DMS79 (cell line): ENCODE data around the gene LRGUK.
A peak's percentile ranks its signal among the peaks of the same experiment; 100 is the strongest.
"Not testable (repeated sequence)": the region's sequence is repeated elsewhere in the genome, so short reads cannot be mapped to it uniquely, and the experiment has no call there.

Experiments
- DNase-seq: peaks from one replicate; lab custom pipeline; 2025; lab: John Stamatoyannopoulos, UW

Gene LRGUK

GRCh38 chr7:134126966-134127848 is at the start of gene LRGUK:
TSS of gene LRGUK (plus strand) at chr7:134127340. CDS start at chr7:134127368, 28 bp downstream.
- DNase-seq, result peak; percentile 83

- DNase-seq, result not testable (repeated sequence)
Observed at GRCh38 chr7:134077560-134077959, 49.6 kb upstream of the LRGUK start.

DNA sequence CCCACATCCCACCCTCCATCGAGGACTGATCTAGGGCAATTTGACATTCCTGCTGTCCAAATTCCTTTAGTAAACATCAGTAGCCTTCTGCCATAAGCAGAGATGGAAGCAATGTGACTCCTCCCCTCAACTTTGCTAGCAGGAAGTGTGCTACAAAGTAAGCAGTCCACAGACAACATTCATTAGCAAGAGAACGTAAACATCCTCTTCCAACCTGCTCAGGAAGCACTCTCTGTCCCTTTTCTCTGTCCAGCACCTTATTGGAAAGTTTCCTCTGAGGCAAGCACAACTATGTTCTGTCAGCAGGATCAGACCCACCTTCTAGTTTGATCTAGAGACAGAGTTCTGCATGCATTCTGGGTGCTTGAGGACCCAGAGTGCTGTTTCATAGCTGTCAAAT is 48.1 kb upstream of the LRGUK start:
- no peak for DNase-seq

DNA sequence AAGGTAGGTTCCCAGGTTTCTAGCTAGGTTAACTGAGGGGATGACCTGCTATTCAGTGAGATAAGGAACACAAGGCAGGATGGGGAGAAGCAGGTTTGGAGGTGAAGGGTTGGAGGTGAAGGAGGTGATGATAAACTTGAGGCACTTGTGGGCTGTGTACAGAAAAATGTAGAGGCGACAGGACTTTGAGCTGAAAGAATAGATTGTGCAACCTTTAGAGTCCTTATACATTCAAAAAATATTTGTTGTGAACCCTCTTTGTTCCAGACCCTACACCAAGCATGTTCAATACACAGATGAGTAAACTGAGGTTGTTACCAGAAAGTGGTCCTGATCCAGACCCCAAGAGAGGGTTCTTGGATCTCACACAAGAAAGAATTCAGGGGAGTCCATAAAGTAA is 45.4 kb upstream of the LRGUK start:
- no peak for DNase-seq

GRCh38 chr7:134083766-134084487 is 43.2 kb upstream of the LRGUK start:
- no peak for DNase-seq

DNA sequence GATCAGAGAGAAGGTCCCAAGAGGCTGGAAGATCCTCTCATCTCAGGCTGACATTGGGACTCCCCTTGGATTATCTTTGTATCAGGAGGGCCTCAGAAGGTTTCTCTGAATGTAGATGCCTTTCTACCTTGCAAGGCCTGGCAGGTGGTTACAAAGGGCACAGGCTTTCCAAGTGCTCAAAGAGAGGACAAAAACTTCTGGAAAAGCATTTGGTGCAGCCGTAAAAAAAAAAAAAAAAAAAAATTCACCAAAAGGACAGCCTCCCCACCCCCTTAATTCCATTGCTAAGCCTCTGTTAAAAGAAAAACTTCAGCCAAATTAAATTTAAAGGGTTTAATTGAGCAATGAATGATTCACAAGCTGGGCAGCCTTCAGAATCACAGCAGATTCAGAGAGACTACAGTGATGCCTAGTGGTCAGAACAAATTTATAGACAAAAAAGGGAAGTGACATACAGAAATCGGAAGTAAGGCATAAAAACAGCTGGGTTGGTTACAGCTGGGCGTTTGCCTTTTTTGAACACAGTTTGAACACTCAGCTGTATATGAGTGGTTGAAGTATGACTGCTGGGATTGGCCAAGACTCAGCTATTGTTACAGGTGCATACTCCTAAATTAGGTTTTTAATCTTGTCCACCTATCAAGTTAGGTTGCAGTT is 42.5 kb upstream of the LRGUK start:
- DNase-seq, result no peak

DNA sequence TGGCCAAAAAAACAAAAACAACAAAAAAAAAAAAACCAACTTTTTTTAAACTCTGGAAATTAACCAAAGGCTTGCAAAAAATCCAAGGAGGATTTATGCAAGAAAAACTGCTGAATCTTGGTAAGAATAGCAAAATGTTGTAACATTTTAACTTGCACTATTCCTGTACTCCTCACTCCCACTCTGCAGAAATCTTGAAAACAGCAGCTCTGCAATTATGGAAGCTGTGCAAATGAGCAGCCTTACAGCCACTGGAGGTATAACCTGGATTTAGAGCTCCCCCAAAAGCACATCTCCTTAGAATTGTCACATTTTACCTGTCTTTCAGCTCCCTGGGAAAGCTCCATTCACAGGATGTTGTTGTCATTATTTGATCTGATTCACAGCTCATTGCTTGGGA is 41.8 kb upstream of the LRGUK start:
- DNase-seq, result no peak

DNA sequence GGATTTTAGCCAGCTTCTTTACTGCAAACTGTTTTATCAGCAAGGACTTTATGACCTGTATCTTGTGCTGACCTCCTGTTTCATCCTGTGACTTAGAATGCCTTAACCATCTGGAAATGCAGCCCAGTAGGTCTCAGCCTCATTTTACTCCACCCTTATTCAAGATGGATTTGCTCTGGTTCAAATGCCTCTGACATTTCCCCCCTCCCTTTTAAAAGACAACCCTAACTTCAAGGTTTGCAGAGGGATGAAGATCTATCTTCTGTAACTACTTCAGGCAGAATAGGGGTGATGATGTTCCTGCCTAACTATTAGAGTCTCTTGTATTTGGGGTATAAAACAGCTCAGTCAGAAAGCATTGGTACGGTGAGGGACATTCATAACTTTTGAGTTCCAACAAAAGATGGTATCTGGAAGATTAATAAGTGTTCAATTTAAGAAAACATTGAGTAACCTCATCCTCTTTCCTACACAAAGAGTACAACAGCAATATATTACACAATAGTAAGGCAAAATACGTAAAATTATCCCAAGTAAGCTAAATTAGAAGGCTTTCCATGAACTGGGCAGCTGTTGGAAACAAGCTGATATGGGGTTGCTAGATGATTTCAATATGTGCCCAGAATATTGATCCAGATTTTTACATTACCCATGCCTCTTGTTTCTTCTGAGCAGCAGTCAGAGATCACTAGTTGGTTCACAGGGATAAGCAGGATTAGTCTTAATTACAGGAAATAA is 40.0 kb upstream of the LRGUK start:
- no peak for DNase-seq

DNA sequence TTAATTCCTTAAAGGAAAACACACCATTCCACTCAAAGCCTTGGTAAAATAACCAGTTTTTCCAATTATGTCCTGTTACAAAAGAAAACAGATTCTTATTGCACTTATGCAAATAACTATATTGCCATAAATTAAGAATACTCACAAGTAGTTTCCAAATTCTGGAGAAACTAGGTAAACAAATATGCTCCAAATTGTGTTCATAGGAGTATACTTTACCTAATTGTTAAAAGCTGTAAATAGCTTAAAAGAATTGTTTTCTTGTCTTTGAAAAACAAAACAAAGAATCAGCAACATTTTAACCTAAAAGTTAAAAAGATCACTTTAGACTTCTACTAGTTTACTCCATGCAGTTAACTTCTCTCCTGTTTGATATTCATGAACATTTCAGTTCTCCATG is 38.9 kb upstream of the LRGUK start:
- DNase-seq, result no peak

GRCh38 chr7:134089446-134089845 is 37.7 kb upstream of the LRGUK start:
- no peak for DNase-seq

DNA sequence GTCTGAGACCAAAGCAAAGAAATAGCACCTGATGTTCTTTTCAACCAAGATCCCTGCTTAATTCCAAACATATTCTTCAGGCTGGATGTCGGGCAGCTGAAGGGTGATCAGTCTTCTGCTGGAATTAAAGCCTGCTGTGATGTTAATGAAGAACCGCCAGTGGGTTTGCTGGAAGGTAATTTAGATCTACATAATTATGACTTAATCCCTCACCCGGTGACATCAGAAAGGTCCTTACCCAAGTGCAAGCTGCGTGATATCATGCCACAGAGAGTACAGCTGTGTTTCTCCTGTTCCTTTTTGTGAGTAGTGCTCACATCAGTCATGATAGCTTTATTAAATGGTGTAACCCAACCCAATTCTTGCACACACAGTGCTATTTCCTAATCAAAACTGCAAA is 29.1 kb upstream of the LRGUK start:
- DNase-seq, result no peak

DNA sequence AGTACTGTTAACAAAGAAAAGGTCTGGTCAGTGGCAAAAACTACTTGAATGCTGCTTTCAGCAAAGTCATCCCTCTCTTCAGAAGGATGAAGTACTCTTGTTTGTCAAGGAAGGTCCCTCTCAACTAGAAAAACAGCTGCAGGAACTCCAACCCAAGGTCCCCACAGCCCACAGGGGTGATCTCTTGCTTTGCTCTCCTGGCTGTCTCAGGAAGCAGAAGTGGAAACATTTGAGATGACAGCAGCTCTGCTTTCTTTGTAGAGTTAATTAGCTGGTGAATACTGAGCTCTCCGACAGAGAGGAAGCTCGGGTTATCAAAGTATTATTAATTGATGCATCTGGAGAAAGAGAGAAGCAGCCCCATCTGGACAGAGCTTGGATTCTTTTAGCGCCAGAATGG is 25.4 kb upstream of the LRGUK start:
- peak; percentile 34 for DNase-seq

GRCh38 chr7:134104166-134104565 is 23.0 kb upstream of the LRGUK start:
- no peak for DNase-seq

DNA sequence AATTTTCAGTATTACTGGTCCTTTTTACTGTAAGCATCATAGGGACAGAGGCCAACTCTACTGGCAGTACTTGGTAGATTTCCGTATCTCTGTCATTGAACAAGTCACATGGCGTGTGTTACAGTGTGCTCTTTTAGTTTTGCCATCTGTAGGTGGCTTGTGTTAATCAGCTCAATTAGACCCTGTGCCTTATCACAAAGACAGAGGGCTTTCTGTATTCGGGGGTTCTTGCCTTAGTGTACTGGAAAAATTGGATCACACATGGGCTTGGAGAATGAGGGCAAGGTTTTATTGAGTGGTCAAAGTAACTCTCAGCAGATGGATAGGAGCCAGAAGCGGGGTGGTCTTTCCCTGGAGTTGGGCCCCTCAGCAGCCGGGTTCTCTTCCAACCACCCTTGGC is 21.3 kb upstream of the LRGUK start:
- no peak for DNase-seq

DNA sequence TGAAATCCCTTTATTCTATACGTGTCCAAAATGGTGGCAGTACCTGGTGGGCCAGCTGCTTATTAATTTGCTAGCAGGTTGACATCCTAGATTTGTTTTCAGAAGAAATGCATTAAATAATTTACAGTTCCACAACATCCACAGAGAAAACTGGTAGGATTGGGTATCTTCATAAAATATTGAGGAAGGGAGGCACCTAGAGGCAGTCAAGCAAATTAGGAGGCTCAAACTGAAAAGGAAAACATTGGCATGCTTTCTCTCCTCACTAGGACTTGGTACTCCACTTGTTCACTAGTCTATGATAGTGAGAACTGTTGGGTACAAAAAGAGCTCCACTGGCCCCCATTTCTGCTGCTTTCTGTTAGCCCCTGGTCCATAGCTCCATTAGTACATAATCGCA is 18.3 kb upstream of the LRGUK start:
- DNase-seq, result no peak

- no peak for DNase-seq
Observed at GRCh38 chr7:134113655-134114054, 13.5 kb upstream of the LRGUK start.

- DNase-seq, result no peak
Observed at GRCh38 chr7:134114992-134115391, 12.1 kb upstream of the LRGUK start.

DNA sequence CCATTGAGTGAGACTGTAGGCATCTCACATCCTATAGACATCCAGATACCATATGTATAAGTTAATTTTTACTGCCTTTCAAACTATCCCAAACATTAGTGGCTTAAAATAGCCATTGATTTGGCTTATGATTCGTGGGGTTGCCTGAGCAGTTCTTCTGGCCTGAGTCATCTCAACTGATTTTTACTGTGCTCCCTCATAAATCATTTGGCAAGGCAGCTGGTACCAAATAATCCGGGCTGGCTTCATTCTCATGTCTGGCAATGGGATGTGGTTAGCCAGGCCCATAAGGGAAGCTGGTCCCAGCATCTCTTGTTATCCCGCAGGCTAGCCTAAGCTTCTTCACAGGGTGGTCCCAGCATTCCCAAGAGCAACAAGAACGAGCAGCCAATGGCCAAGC is 6.7 kb upstream of the LRGUK start:
- DNase-seq, result no peak

DNA sequence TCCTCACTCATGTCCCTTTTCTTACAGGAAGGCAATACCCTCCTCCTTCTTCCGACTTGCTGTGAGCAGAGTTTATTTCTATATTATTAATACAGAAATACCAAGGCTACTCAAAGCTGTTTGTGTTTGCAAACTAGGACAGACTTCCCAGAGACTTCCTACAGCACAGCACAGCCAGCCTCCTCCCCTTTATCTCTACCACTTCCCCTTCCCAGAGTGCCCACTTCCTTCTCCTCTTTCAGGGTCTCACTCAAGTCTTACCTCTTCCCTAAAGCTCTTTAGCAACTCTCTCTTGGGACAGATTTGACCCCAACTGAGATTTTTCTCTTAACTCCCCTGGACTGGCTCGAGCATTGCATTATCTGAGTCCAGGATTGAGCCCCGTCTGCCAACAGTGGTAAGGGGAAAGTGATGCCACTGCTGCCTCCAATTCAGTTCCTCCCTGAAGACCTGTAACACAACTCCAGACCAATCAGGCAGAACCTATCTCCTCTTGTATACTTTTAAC is 5.5 kb upstream of the LRGUK start:
- no peak for DNase-seq

DNA sequence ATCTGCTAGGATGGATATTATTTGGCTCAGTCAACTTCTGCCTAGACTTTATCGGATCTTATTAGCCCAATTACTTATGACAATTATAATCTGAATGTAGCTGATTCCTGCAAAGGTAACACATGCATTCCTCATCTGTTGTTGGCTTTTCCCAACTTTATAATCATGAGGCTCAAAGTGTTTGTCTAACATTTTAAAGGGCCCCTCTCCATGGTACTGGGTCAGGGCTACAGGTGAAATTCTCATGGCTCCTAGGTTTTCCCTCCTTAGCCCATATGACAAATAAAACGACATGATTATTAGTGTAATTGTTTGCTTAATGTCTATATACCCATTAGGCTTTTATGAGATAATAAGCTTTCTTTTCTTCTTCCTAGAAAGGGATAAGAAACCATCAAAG is 4.2 kb upstream of the LRGUK start:
- no peak for DNase-seq

DNA sequence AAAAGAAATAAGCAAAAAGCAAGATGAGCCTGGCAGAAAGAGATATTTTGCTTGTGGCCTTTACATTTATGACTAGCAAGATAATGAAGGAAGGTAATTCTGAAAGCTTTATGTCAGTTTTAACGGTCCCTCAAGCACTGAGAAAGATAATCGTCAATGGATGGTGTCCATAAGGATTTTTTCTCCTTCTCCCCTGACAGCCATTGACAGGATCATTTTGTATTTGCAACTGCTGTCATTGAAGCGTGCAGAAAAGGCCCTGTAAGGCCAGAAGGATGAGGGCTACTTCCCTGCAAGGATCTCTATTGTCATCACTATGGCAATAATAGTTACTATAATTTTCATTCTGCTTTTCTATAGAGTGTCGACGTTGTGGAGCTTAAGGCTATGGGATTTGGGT is 994 bp upstream of the LRGUK start:
- DNase-seq, result peak; percentile 8

DNA sequence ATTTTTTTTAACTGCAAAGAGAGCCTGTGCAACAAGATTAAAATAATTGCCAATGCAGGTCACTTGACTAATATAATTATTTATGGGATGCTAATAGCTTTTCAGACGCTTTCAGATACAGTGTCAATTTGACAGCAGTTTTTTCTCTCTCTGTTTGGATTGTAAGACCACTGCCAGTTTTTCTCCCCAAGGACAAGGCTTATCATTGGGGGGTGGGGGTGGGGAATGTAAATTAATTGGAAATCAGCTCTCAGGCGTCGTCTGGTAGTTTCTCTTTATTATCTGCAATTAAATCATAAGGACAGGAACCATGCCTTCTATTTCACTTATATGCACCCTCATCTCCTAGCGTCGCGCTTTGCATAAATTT is 559 bp upstream of the LRGUK start:
- DNase-seq, result no peak
